GM19463 (cell line): ENCODE measurements around the gene DLGAP4.
"Not testable (repeated sequence)": the region's sequence is repeated elsewhere in the genome, so short reads cannot be mapped to it uniquely, and the experiment has no call there.

Experiments used
- ATAC-seq: cut with Tn5 transposase; IDR thresholded peaks from one replicate; pipeline ENCODE4 v1.9.1; 2021; ENCODE audit warnings: mild to moderate bottlenecking, moderate library complexity; ENCODE audit not compliant: unreplicated experiment

DLGAP4 gene

DNA sequence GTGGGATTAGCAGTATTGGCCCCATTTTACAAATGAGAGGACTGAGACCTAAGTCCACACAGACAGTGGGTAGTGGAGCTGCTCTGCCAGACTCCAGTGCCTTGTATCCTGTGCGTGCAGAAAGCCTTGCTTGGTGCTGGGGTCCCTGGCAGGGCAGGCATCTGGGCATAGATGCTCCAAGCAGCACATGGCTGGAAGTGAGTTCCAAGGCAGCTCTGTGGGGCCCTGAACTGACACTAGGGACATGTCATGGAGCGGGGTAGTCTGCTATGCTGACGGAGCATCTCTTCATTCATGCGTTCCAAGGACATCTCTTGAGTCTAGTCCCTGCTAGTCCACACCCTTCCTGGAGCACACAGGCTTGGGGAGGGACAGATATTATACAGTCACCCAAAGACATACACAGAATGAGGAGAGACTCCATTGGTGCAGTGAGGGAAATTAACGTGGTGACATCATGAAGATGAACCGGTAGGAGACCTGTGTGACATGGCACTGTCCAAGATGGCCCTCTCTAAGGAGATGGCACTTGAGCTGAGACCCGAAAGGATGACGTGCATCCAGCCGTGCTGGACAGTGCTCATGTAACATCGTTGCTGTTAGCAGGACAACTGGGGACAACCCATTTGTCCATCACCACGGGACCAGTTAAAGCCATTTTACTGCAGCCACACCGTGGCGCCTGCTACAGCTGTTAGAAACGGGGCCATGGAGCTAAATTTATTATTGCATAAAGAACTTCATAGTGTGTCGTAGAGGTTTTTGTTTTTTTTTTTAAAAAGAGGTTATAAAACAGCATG lies 65.1 kb downstream of the DLGAP4 start:
- no peak for ATAC-seq

DNA sequence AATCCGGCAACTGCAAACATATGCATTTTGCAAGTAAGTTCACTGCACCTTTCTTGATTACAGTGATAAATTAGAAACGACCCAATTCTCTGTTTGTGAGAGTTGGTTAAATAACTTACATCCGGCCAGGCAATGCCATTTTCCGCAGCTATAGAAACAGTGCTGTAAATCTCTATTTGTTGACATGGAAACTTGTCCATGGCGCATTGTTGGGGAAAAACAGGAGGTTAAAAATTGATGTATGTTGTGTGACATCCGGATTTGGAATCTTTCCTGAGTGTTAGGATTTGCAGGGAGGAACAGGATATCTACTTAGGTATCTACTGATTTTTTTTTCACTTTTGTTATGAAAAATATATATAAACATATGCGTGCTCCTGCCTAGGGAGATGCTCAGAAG lies 66.5 kb downstream of the DLGAP4 start:
- no peak for ATAC-seq

- ATAC-seq = no peak
These were observed 67.0 kb downstream of the DLGAP4 start for GRCh38 chr20:36373089-36373488.

DNA sequence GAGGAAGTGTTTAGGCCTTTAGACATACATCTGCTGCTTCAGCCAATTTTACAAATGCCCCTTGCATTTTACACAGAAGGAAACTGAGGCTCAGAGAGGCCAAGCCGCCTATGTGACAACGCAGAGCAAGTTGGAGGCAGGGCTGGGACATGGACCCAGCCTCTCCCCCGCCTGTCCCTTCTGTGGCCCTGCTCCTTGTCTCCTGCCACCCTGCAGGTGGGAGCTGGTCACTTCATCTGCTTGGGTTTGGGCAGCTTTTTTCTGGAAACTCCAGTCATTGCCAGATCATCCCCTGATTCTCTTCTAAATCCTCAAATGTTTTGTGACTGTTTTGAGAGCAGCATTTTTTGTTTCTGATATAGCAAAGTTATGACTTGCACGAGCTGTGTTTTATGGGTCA lies 68.9 kb downstream of the DLGAP4 start:
- ATAC-seq = no peak

DNA sequence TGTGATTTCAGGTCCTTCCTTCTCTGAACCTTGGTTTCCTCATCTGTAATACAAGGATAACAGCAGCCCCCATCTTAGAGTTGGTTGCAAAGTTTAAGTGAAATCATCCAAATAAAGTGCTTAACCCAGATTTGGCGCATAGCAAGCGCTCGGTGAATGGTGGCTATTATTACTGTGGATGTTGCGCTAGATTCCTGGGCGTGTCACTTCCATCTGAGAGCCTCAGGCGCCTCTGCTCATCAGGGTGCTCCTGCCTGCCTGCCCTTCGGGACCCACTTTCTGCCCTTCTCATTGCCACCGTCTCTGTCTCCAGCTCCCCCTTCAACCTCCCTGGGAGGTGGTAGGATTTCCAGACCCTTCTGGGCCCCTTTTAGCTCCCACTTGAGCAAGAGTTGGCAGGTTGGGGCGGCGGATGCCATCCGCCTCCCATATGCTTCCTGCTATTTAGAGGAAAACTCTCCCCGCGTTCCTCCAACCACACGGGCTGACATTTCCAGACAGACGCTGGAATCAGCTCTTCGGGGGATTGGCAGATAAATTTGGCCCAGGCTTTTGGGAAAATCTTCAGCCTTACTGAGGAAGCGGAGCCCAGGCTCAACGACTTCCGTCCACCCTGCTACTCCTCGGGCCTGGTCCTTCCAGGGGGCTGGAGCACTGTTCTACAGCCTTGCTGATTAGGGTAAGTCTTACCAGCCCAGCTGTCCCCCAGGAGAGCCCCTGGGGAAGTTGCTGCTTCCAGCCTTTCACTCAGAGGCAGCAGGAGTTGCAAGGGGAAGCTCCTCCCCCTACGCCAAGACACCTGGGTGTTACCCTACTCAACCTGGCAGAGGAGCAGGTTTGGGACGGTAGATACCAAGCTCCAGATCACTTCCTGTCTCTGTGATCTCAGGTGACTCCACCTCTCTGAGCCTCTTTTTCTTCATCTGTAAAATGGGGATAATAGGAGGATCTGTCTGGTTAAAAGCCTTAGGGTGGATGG lies 71.5 kb downstream of the DLGAP4 start:
- no peak for ATAC-seq

DNA sequence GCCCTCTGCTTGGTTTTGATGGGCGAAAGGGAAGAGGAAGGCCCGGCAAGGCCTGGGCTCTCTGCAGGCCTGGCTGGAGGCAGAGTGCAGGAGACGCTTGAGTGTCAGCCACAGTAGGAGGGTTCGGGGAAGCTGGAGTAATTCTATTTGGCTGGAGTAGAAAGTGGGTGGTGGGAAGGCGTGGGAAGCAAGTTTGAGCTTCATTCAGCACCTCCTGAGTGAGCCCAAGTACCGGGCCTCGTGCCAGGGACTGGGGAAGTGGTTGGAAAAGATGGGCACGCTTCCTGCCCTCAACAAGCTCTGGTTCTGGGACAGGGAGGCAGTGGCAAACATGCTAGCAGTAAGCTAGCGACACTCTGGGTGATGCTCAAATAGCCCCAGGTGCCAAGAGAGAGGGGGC lies 72.5 kb downstream of the DLGAP4 start:
- ATAC-seq = no peak

GRCh38 chr20:36379914-36380313 lies 73.8 kb downstream of the DLGAP4 start:
- ATAC-seq = not testable (repeated sequence)

GRCh38 chr20:36384022-36384619 lies 78.0 kb downstream of the DLGAP4 start:
- ATAC-seq = no peak

- no peak for ATAC-seq
These were observed 79.4 kb downstream of the DLGAP4 start for GRCh38 chr20:36385503-36385902.

DNA sequence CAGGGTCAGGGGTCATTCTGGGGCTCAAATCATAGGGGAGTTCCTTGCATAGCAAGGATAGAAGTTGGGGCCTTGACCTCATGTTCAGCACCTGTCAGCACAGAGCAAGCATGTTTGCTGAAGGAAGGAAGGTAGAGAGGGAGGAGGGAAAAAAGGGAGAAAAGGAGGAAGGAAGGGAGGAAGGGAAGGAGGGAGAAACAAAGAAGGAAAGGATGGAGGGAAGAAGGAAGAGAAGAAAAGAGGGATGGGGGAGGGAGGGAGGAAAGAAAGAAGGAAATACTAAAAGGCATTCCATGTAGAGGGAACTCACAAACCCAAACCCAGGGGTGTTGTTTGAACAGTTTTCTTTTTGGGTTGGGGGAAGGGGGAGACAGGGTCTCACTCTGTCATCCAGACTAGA lies 80.1 kb downstream of the DLGAP4 start:
- ATAC-seq = no peak

DNA sequence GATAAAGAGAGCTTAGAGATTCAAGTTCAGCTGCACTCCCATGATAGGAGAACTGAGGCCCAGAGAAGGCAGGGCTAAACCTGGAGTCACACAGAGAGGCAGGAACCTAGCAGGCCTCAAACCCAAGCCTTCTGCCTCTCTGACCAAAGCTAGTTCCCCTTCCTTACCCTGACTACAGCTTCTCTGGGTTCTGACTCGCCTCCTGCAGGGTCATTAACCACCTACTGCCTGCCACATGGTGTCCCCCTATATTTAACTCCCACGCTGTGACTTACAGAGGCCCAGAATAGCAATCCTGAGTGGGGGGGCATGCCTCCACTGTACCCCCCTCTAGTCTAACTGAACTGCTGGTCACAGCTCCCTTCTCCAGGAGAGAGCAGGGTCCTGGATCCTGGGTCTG lies 84.1 kb downstream of the DLGAP4 start:
- ATAC-seq = no peak

DNA sequence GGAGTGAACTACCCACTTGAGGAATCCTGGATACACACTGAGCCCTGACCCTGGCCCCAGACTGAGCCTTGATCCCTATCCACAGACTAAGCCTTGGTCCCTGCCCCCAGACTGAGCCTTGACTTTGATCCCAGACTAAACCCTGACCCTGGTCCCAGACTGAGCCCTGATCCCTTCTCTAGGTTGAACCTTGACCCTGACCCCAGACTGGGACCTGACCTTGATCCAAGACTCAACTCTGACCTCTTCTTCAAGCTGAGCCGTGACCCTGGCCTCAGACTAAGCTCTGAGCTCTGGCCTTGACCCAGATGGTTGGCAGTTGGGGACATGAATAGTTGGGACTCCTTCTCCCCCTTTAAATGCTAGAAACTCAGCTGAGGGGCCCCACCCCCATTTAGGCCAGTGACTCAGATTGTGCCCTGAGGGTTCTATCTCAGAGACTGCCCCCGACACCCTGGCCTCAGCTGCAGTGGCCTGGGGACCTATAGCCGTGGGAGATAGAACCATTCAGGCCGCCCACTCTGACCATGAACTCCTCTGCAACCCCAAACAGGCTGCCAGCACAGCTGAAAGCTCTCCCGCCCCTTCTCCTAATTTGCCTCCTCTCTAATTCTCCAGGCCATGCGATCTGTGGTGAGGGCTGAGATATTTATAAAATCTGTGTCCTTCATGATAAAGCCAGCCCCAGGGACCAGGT lies 84.7 kb downstream of the DLGAP4 start:
- ATAC-seq = no peak

DNA sequence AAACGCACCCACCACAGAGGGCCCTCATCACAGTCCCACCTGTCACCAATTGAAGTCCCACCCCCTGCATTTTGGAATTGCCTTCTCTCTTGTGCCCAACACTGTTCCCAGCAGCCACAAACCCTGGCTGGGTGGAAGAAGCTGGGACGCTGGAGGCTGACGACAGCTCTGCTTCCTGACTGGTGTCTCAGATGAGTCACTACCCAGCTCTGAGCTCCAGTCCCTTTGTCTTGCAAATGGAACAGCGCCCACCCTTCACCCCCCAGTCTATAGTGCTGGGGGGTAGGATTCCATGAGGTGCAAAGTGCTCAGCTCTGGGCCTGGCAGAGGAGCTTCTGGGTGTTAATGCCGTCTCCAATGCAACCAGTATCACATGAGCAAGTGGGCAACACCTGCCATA lies 85.3 kb downstream of the DLGAP4 start:
- ATAC-seq = no peak

- no peak for ATAC-seq
These were observed 85.8 kb downstream of the DLGAP4 start for GRCh38 chr20:36391955-36392354.

DNA sequence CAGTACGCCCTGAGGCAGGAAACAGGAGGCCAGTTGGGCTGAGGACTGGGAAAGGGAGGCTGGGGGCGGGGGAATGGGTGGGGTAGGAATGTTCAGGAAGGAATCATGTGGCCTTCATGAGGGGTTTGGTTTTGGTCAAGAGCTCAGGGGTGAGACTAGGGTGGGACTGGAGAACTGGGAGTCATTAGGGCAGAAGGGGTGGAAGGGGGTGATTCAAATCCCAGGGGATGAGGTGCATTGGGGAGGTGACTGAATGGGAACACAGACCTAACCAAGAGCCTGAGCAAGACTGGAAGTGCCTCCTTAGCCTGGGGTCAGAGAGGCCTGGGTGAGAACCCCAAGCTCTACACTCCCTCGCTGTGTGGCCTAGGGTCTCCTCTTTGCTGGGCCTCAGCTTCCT lies 86.8 kb downstream of the DLGAP4 start:
- ATAC-seq = no peak

- no peak for ATAC-seq
These were observed 88.3 kb downstream of the DLGAP4 start for GRCh38 chr20:36394340-36394965.

DNA sequence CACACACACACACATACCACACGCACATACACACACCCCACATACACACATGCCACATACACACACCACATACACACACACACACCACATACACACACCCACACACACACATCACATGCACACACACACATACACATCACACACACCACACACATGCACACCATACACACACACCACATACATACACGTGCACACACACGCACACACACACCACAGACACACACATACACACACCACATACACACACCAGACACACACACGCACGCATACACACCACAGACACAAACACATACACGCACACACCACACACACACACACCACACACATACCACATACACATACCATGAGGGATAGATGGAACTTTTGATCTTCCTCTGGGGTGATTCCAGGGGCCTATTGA lies 90.2 kb downstream of the DLGAP4 start:
- no peak for ATAC-seq

DNA sequence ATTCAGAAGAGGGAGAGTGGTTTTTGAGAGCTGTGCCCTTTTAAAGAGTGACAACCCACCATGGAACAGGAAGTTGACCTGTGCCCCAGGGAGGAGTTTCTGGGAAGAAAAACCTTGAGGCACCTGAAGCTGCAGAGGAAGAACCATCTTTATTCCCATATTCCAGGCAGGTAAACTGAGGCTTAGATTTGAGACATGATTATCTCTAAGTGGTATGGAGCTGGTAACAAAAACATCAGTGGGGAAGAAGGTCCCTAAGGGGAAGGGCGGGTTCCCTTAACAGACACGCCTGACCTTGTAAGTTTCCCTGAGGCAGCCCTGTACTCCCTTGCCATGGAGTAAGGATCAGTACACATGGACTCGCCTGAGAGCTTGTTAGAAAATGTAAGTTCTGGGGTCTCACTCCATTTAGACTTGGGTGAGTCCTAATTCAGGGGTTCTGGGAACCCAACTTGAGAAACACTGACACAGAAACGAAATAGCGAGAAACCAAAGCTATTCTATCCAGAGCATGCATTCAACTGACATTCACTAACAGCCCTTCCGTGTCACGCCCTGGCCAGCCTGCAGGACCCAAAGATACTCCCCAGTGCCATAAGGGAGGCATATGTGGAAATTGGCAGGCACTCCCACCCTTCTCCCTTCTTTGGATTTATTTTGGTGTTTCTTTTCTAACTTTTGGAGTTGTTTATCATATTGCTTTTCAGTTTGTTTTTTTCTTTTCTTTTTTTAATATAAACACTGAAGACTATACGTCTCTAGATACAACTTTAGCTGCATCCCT lies 90.9 kb downstream of the DLGAP4 start:
- no peak for ATAC-seq

DNA sequence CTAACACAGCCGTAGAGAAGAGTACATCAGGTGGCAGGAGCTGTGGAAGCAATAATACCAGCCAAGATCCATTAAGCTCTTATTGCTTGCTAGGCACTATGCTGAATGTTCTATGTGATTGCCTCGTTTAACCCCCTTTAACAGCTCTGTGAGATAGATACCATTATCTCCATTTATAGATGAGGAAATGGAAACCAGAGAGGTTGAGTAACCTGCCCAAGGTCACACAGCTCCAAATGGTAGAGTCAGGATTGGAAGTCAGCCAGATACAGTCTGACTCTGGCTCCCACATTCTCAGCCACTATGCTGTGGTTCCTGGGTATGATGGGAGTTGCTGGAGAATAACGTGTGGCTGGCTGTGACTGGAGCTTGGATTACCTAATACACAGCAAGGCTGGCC lies 92.4 kb downstream of the DLGAP4 start:
- no peak for ATAC-seq
